ENCODE results near the gene RALB. TPM values are rescaled to one million over a fixed set of nuclear protein-coding genes. Genes with fewer than 3 reads are reported as not detected.

The RALB gene
- total and polyA plus RNA-seq, 2 of the 8 experiments (the other 6 are each of a cell fraction or from before 2014, with no cell fraction given), result 12.0 to 16.6 TPM

- TF ChIP-seq ATF2 (IDR thresholded peaks at IDR 0.05; ENCODE audit: low read length), result no peak
- TF ChIP-seq SP2 (IDR thresholded peaks at IDR 0.05; ENCODE audit: low read length), result no peak
- no peak for TF ChIP-seq USF2 (IDR thresholded peaks at IDR 0.05; ENCODE audit: low read length)
- no peak for TF ChIP-seq POU5F1 (IDR thresholded peaks at IDR 0.05; ENCODE audit: low read depth, low read length)
- TF ChIP-seq TCF12 (IDR thresholded peaks at IDR 0.05; ENCODE audit: low read depth, low read length), result no peak
- TF ChIP-seq ASH2L (IDR thresholded peaks at IDR 0.05; ENCODE audit: low read length), result no peak
These were observed 45.7 kb downstream of the RALB start (continued) for GRCh38 chr2:120298173-120298835.
